ENCODE measurements around the gene VMP1.
"Not testable (repeated sequence)": the region's sequence is repeated elsewhere in the genome, so short reads cannot be mapped to it uniquely, and the experiment has no call there.

Gene VMP1

DNA sequence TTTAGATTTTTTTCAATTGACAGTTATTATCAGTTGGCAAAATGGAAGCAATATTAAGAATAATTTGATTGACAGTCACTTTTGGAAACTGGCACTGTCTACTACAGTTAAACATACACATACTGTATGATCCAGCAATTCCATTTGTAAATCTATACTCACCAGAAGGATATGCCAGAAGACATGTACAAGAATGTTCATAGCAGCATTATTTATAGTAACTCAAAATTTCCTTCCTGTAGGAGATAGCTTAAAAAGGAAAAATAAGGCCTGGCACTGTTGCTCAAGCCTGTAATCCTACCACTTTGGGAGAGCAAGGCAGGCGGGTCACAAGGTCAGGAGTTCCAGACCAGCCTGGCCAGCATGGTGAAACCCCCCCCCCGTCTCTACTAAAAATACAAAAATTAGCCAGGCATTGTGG, 89.3 kb downstream of the VMP1 start:
- DNase-seq (ENCODE audit: extremely low read depth, low read depth), result no peak
- TF ChIP-seq, protein P1, sequence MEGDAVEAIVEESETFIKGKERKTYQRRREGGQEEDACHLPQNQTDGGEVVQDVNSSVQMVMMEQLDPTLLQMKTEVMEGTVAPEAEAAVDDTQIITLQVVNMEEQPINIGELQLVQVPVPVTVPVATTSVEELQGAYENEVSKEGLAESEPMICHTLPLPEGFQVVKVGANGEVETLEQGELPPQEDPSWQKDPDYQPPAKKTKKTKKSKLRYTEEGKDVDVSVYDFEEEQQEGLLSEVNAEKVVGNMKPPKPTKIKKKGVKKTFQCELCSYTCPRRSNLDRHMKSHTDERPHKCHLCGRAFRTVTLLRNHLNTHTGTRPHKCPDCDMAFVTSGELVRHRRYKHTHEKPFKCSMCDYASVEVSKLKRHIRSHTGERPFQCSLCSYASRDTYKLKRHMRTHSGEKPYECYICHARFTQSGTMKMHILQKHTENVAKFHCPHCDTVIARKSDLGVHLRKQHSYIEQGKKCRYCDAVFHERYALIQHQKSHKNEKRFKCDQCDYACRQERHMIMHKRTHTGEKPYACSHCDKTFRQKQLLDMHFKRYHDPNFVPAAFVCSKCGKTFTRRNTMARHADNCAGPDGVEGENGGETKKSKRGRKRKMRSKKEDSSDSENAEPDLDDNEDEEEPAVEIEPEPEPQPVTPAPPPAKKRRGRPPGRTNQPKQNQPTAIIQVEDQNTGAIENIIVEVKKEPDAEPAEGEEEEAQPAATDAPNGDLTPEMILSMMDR (IDR thresholded peaks at IDR 0.05; ENCODE audit: low read depth, low read length, missing control alignments), result no peak
- H3K4me3 ChIP-seq (replicated peaks; ENCODE audit: low read depth, low read length), result no peak overlapping the region

DNA sequence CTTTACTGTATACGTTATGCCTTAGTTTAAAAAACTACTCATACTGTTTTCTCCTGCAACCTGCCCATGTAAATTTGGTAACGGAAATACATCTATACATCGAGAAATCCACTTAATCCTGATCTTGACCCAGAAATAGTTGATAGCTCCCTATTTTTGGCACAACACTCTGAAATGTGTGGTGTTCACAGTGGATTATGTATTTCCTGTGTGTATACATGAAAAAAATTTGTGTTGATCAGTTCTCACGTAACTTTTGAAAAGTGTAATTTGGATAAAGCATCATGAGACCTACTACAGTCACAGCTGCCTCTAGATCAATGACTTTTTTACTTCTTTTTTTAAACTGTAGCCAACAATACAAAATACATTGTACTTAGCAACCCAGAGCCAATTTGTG, 90.7 kb downstream of the VMP1 start:
- no peak for DNase-seq (ENCODE audit: extremely low read depth, low read depth)
- H3K4me3 ChIP-seq (replicated peaks; ENCODE audit: low read depth, low read length), result no peak overlapping the region
- TF ChIP-seq, protein P1 (IDR thresholded peaks at IDR 0.05; ENCODE audit: low read depth, low read length, missing control alignments), result no peak

DNA sequence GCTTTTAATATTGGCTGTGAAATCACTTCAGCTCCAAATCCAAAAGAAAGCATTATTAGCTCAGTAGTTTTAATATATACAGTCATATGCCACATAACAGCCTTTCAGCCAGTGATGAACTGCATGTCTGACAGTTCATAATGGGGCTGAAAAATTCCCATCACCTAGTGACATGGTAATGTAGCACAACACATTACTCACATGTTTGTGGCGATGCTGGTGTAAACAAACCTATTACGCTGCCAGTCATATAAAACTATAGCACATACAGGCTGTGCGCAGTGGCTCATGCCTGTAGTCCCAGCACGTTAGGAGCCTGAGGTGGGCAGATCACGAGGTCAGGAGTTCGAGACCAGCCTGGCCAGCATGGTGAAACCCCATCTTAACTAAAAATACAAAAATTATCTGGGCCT, 93.1 kb downstream of the VMP1 start:
- no peak overlapping the region for H3K4me3 ChIP-seq (replicated peaks; ENCODE audit: low read depth, low read length)
- no peak for DNase-seq (ENCODE audit: extremely low read depth, low read depth)
- TF ChIP-seq, protein P1 (IDR thresholded peaks at IDR 0.05; ENCODE audit: low read depth, low read length, missing control alignments), result no peak

DNA sequence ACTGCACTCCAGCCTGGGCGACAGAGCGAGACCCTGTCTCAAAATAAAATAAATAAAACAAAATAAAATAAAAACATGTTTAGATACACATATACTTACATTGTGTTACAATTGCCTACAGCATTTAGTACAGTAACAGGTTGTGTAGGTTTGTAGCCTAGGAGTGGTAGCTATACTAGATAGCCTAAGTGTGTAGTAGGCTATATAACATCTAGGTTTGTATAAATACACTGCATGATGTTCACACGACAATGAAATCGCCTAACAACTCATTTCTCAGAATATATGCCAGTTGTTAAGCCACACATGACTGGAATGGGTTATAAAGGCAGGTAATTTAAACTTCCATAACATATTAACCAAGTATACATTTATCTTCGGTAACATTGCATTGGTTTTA, 94.7 kb downstream of the VMP1 start:
- H3K4me3 ChIP-seq (replicated peaks; ENCODE audit: low read depth, low read length), result no peak overlapping the region

DNA sequence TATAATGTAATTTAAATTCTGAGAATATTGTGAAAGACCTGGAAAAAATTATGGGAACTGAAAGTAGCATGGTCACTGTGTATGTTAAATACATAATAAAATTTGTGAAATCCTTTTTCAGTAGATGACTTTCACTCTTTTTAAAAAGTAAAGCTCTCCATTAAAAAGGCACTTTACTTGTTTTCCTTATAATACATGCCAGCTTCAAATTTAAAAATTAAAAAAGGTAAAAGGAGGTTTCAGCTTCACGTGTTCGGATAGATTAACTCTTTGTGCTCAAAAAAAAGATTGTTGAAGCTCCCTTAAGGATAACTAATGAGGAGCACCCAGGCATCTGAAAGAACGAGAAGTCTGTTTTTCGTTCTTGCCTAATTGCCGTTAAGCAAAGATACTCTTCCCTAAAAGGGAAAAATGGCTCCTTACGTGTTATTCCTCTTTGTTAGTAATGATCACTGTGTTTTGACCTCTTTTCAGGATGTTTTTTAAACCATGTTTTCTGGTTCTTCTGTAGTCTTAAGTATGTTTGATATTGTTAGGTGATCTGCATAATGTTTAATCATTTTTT, 97.5 kb downstream of the VMP1 start:
- TF ChIP-seq, protein P1 (IDR thresholded peaks at IDR 0.05; ENCODE audit: low read depth, low read length, missing control alignments), result no peak
- no peak overlapping the region for H3K4me3 ChIP-seq (replicated peaks; ENCODE audit: low read depth, low read length)
- DNase-seq (ENCODE audit: extremely low read depth, low read depth), result no peak

More for the DNA sequence above, 94.7 kb downstream of the VMP1 start:
- no peak for DNase-seq (ENCODE audit: extremely low read depth, low read depth)
- TF ChIP-seq, protein P1 (IDR thresholded peaks at IDR 0.05; ENCODE audit: low read depth, low read length, missing control alignments), result no peak

DNA sequence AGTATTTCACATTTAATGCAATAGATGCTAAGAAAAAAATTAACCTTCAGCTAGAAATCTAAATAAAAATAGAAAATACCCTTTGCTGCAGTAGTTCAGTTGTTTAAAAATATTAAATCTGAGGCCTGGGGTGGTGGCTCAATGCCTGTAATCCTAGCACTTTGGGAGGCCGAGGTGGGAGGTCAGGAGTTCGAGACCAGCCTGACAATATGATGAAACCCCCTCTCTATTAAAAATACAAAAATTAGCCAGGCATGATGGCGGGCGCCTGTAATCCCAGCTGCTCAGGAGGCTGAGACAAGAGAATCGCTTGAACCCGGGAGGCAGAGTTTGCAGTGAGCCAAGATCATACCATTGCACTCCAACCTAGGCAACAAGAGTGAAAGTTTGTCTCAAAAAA, 98.9 kb downstream of the VMP1 start:
- not testable (repeated sequence) for DNase-seq (ENCODE audit: extremely low read depth, low read depth); H3K4me3 ChIP-seq (replicated peaks; ENCODE audit: low read depth, low read length)

DNA sequence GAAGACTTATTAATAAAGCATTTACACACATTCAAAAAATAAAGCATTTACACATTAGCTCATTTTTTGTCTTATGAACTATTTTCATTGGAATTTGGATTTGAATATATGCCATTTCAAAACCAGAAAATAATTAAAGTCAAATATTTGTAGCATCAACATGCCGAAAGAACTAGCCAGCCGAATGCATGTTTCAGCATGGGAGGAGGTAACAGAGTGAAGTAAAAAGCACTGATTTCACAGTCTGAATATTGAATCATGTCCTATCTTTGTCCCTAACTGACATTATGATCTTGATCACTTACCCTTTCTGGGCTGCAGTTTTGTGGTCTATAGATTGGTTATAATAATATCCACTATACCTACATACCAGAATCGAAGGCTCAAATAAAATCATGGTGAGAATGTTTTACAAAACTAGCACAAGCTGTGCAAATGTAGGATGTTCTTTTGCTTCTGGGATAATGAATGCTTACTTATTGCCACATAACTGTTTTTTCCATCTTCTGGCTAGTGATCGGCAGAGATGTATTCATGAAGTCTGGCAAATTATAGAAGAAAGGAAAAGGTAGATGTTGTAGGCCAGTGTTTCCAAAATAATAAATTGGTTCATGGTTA, 100.5 kb downstream of the VMP1 start:
- H3K4me3 ChIP-seq (replicated peaks; ENCODE audit: low read depth, low read length), result no peak overlapping the region
- TF ChIP-seq, protein P1 (IDR thresholded peaks at IDR 0.05; ENCODE audit: low read depth, low read length, missing control alignments), result no peak
- DNase-seq (ENCODE audit: extremely low read depth, low read depth), result no peak
